HEK293 (cell line): ENCODE data around the gene GDPD5.

Experiments
- CTCF ChIA-PET: fragments of 350-600 bp; formaldehyde crosslinking; extraction: SDS; loops from one replicate; lab custom pipeline; 2021; ENCODE audit warnings: antibody characterized with exemption; lab: Yijun Ruan, JAX
- POLR2A ChIA-PET: fragments of 300-600 bp; formaldehyde crosslinking; extraction: SDS; loops from one replicate; lab custom pipeline; 2020; ENCODE audit warnings: antibody characterized with exemption, inconsistent platforms; lab: Yijun Ruan, JAX
- H3K27ac ChIP-seq: fragments of 200-500 bp; sonication (Bioruptor generic); 2 replicates; pipeline ENCODE4 v1.5.1; 2014; ENCODE audit warnings: low read depth, low read length, control low read depth, inconsistent platforms; ENCODE audit errors: extremely low read depth
- H3K36me3 ChIP-seq, 2 experiments: fragments of 200-500 bp in 1 of 2; sonication (Bioruptor generic) in 1 of 2; 1 replicate in 1 of 2; 2 replicates in 1 of 2; pipeline ENCODE4 v1.5.1; 2014 to 2017; ENCODE audit warnings: inconsistent platforms in 2 of 2, low read length in 2 of 2; ENCODE audit not compliant: control insufficient read depth in 2 of 2, insufficient read depth in 1 of 2
- H3K4me1 ChIP-seq: fragments of 200-500 bp; sonication (Bioruptor generic); 2 replicates; pipeline ENCODE4 v1.5.1; 2014; ENCODE audit warnings: mild to moderate bottlenecking, low read length, inconsistent platforms; ENCODE audit not compliant: control insufficient read depth, insufficient read depth
- H3K4me3 ChIP-seq: 2 replicates; pipeline ENCODE4 v1.5.1; 2011; ENCODE audit warnings: low read depth, mild to moderate bottlenecking, control low read depth, low read length, moderate library complexity
- H3K9me3 ChIP-seq: fragments of 200-500 bp; sonication (Bioruptor generic); 2 replicates; pipeline ENCODE4 v1.5.1; 2014; ENCODE audit warnings: low read depth, low read length, inconsistent platforms; ENCODE audit not compliant: control insufficient read depth, insufficient read depth
- FEZF1 ChIP-seq: fragments of 450-650 bp; formaldehyde crosslinking; IDR thresholded peaks from 2 replicates; pipeline ENCODE4 v1.5.1; 2016; ENCODE audit warnings: missing biosample characterization, missing genetic modification characterization
- GFI1B ChIP-seq: fragments of 450-650 bp; formaldehyde crosslinking; IDR thresholded peaks from 2 replicates; pipeline ENCODE4 v1.5.1; 2016; ENCODE audit warnings: missing biosample characterization, missing genetic modification characterization
- ZBTB7A ChIP-seq: fragments of 450-650 bp; formaldehyde crosslinking; IDR thresholded peaks from 2 replicates; pipeline ENCODE4 v1.5.1; 2016; ENCODE audit warnings: low read depth, missing biosample characterization, missing genetic modification characterization
- ZBTB8A ChIP-seq: fragments of 450-650 bp; formaldehyde crosslinking; IDR thresholded peaks from 2 replicates; pipeline ENCODE4 v1.5.1; 2016; ENCODE audit warnings: missing biosample characterization, missing genetic modification characterization
- ZFP37 ChIP-seq: fragments of 450-650 bp; formaldehyde crosslinking; IDR thresholded peaks from 2 replicates; pipeline ENCODE4 v1.5.1; 2016; ENCODE audit warnings: missing biosample characterization, missing genetic modification characterization
- ZNF175 ChIP-seq: fragments of 450-650 bp; formaldehyde crosslinking; IDR thresholded peaks from 2 replicates; pipeline ENCODE4 v1.5.1; 2016; ENCODE audit warnings: missing biosample characterization, missing genetic modification characterization
- ZNF2 ChIP-seq: fragments of 450-650 bp; formaldehyde crosslinking; IDR thresholded peaks from 2 replicates; pipeline ENCODE4 v1.5.1; 2016; ENCODE audit warnings: missing biosample characterization, missing genetic modification characterization
- ZNF239 ChIP-seq: fragments of 450-650 bp; formaldehyde crosslinking; IDR thresholded peaks from 2 replicates; pipeline ENCODE4 v1.5.1; 2016; ENCODE audit warnings: missing biosample characterization, missing genetic modification characterization
- ZNF280C ChIP-seq: fragments of 450-650 bp; formaldehyde crosslinking; IDR thresholded peaks from 2 replicates; pipeline ENCODE4 v1.5.1; 2016; ENCODE audit warnings: missing biosample characterization, missing genetic modification characterization
- ZNF501 ChIP-seq: fragments of 450-650 bp; formaldehyde crosslinking; IDR thresholded peaks from 2 replicates; pipeline ENCODE4 v1.5.1; 2016; ENCODE audit warnings: missing biosample characterization, missing genetic modification characterization
- ZNF544 ChIP-seq: fragments of 450-650 bp; formaldehyde crosslinking; IDR thresholded peaks from 2 replicates; pipeline ENCODE4 v1.5.0; 2017; ENCODE audit warnings: missing biosample characterization, missing genetic modification characterization
- ZNF658 ChIP-seq: fragments of 450-650 bp; formaldehyde crosslinking; IDR thresholded peaks from 2 replicates; pipeline ENCODE4; 2016; ENCODE audit warnings: missing biosample characterization, missing genetic modification characterization
- ZNF660 ChIP-seq: fragments of 450-650 bp; IDR thresholded peaks from 2 replicates; pipeline ENCODE4 v1.5.1; 2018; ENCODE audit warnings: missing biosample characterization, mild to moderate bottlenecking, missing genetic modification characterization
- ZNF670 ChIP-seq: fragments of 450-650 bp; formaldehyde crosslinking; IDR thresholded peaks from 2 replicates; pipeline ENCODE4 v1.5.1; 2016; ENCODE audit warnings: missing biosample characterization, missing genetic modification characterization, low read depth
- ZNF701 ChIP-seq: fragments of 450-650 bp; formaldehyde crosslinking; IDR thresholded peaks from 2 replicates; pipeline ENCODE4 v1.5.1; 2016; ENCODE audit warnings: missing biosample characterization, missing genetic modification characterization
- ZNF837 ChIP-seq: fragments of 450-650 bp; formaldehyde crosslinking; IDR thresholded peaks from 2 replicates; pipeline ENCODE4 v1.5.1; 2016; ENCODE audit warnings: missing biosample characterization, missing genetic modification characterization
- TF ChIP-seq, protein P1 (sequence below): fragments of 450-650 bp; formaldehyde crosslinking; conservative IDR thresholded peaks from 2 replicates; pipeline ENCODE4 v1.5.1; 2016; ENCODE audit warnings: low read depth, missing biosample characterization, missing genetic modification characterization
- TF ChIP-seq, protein P2 (sequence below): fragments of 450-650 bp; formaldehyde crosslinking; IDR thresholded peaks from 2 replicates; pipeline ENCODE4 v1.5.1; 2016; ENCODE audit warnings: missing biosample characterization, missing genetic modification characterization
- TF ChIP-seq, protein P3 (sequence below): fragments of 450-650 bp; formaldehyde crosslinking; IDR thresholded peaks from 2 replicates; pipeline ENCODE4 v1.5.1; 2016; ENCODE audit warnings: missing biosample characterization, missing genetic modification characterization
- TF ChIP-seq, protein P4 (sequence below): fragments of 450-650 bp; formaldehyde crosslinking; IDR thresholded peaks from 2 replicates; pipeline ENCODE4 v1.5.1; 2016; ENCODE audit warnings: missing biosample characterization, missing genetic modification characterization

Gene GDPD5

DNA sequence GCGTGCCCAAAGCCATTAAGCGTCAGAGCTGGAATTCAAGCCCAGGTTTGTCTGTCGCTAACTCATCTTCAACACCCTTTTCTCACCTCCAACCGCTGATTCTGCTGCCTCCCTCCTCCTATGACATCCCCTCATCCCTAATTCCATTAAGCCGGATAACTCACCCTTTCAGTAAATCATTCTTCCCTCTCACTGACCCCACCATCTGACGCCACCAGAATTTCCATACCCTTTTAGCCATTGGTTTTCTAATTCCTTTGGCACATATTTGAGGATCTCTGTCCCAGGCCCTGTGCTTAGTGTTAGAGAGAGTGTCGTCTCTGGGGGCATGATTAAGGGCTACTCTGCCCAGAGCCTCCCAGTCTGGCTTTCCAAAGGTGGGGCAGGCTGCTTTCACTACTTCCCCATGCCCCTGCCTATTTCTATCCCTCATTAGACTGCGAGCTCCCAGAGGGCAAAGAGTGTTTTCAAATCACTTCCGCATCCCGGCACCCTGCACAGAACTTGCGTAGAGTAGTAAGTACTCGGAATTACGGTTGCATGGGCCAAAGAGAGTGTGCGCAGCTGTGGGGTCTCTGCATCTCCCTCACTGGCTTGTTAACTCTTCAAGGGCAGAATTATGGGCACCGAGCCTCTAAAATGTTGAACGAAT lies 96.6 kb downstream of the GDPD5 start:
- Histone ChIP-seq H3K36me3 (no peaks in the 10 kb centered on the region), H3K4me3 (no peak overlapping the region), H3K4me1 (no peaks in the 10 kb centered on the region), H3K9me3 (no peaks in the 10 kb centered on the region), H3K27ac (no peak overlapping the region)
- POLR2A ChIA-PET, result no interaction called here
- CTCF ChIA-PET, result interaction anchor here (0.6 to 1.0 kb wide), 4 partner anchors 16 to 187 kb away, joined by 3 to 4 read pairs (median 4); no protein-coding TSS in a partner anchor
- TF ChIP-seq, protein P1, sequence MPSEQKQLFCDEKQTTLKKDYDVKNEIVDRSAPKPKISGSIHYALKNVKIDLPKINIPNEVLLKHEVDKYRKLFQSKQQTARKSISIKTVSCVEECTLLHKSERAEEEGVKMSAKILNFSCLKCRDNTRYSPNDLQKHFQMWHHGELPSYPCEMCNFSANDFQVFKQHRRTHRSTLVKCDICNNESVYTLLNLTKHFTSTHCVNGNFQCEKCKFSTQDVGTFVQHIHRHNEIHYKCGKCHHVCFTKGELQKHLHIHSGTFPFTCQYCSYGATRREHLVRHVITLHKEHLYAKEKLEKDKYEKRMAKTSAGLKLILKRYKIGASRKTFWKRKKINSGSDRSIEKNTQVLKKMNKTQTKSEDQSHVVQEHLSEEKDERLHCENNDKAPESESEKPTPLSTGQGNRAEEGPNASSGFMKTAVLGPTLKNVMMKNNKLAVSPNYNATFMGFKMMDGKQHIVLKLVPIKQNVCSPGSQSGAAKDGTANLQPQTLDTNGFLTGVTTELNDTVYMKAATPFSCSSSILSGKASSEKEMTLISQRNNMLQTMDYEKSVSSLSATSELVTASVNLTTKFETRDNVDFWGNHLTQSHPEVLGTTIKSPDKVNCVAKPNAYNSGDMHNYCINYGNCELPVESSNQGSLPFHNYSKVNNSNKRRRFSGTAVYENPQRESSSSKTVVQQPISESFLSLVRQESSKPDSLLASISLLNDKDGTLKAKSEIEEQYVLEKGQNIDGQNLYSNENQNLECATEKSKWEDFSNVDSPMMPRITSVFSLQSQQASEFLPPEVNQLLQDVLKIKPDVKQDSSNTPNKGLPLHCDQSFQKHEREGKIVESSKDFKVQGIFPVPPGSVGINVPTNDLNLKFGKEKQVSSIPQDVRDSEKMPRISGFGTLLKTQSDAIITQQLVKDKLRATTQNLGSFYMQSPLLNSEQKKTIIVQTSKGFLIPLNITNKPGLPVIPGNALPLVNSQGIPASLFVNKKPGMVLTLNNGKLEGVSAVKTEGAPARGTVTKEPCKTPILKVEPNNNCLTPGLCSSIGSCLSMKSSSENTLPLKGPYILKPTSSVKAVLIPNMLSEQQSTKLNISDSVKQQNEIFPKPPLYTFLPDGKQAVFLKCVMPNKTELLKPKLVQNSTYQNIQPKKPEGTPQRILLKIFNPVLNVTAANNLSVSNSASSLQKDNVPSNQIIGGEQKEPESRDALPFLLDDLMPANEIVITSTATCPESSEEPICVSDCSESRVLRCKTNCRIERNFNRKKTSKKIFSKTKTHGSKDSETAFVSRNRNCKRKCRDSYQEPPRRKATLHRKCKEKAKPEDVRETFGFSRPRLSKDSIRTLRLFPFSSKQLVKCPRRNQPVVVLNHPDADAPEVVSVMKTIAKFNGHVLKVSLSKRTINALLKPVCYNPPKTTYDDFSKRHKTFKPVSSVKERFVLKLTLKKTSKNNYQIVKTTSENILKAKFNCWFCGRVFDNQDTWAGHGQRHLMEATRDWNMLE (tag by site-specific recombination), result no peak
- TF ChIP-seq ZFP37 (tag by site-specific recombination) (no peak), ZNF501 (tag by site-specific recombination) (no peak), ZBTB7A (no peak), ZNF175 (tag by site-specific recombination) (no peak), ZNF670 (tag by site-specific recombination) (no peak), ZNF2 (tag by site-specific recombination) (no peak), ZNF837 (tag by site-specific recombination) (no peak), ZNF239 (tag by site-specific recombination) (no peak), ZNF658 (no peak), ZNF280C (no peak)
- TF ChIP-seq, protein P2, sequence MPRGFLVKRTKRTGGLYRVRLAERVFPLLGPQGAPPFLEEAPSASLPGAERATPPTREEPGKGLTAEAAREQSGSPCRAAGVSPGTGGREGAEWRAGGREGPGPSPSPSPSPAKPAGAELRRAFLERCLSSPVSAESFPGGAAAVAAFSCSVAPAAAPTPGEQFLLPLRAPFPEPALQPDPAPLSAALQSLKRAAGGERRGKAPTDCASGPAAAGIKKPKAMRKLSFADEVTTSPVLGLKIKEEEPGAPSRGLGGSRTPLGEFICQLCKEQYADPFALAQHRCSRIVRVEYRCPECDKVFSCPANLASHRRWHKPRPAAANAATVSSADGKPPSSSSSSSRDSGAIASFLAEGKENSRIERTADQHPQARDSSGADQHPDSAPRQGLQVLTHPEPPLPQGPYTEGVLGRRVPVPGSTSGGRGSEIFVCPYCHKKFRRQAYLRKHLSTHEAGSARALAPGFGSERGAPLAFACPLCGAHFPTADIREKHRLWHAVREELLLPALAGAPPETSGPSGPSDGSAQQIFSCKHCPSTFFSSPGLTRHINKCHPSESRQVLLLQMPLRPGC, result no peak
- TF ChIP-seq, protein P3, sequence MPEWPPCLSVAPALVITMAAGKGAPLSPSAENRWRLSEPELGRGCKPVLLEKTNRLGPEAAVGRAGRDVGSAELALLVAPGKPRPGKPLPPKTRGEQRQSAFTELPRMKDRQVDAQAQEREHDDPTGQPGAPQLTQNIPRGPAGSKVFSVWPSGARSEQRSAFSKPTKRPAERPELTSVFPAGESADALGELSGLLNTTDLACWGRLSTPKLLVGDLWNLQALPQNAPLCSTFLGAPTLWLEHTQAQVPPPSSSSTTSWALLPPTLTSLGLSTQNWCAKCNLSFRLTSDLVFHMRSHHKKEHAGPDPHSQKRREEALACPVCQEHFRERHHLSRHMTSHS, result no peak
- TF ChIP-seq, all 188 proteins: peak for 0

DNA sequence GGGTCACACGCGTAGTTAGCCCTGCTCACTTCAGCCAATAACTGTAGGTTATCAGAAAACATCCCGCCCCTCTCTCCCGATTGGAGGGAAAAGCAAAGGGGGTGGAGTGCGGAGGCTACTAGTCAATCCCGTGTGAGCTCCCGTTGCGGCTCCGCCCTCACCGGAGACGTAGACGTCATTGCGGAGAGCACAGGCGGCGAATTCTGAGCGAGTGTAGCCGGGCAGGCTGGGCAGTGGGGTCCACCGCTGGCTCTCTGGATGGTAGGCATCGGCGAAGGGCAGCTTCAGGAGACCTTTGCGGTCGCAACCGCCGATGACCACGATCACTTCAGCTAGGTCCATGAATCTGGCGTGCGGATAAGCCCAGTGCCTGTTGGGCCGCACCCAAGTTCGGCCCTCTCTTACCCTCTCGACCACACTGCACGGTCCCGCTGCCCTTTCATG lies 97.4 kb downstream of the GDPD5 start:
- ChIA-PET POLR2A (no interaction called here), CTCF (interaction anchor here (0.7 to 1.0 kb wide), 2 partner anchors 17 to 66 kb away, joined by 3 to 4 read pairs; no protein-coding TSS in a partner anchor)
- H3K36me3 ChIP-seq, result peaks cover 0 to 3% of the 10 kb centered on the region in 2 experiments; a peak in 1 of 3 replicates
- no peaks in the 10 kb centered on the region for H3K9me3 ChIP-seq
- no peak overlapping the region for H3K27ac ChIP-seq
- TF ChIP-seq, protein P4, sequence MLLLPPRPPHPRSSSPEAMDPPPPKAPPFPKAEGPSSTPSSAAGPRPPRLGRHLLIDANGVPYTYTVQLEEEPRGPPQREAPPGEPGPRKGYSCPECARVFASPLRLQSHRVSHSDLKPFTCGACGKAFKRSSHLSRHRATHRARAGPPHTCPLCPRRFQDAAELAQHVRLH (tag by site-specific recombination), result no peak
- TF ChIP-seq GFI1B (tag by site-specific recombination) (no peak), ZNF660 (tag by site-specific recombination) (no peak), ZNF544 (tag by site-specific recombination) (no peak), ZBTB8A (no peak), ZNF701 (tag by site-specific recombination) (no peak), FEZF1 (tag by site-specific recombination) (no peak)
- H3K4me3 ChIP-seq, result no peak overlapping the region
- H3K4me1 ChIP-seq, result no peaks in the 10 kb centered on the region
